OCI-LY1 (cell line): Measurements from ENCODE around the gene RGS7.

Experiments
- H2AFZ ChIP-seq: fragments of 200-600 bp; sonication (generic), shearing (Covaris generic); 2 replicates; pipeline ENCODE4 v1.6.0; 2014; ENCODE audit warnings: antibody characterized with exemption, mild to moderate bottlenecking, low read length
- H3F3A ChIP-seq: fragments of 200-600 bp; sonication (generic), shearing (Covaris generic); 2 replicates; pipeline ENCODE4 v1.6.0; 2014; ENCODE audit warnings: mild to moderate bottlenecking, antibody characterized with exemption, low read length, moderate library complexity; ENCODE audit not compliant: insufficient read depth
- H3K27ac ChIP-seq: fragments of 200-600 bp; sonication (generic); 2 replicates; pipeline ENCODE4 v1.5.1; 2014; ENCODE audit warnings: low read length, mixed run types, mild to moderate bottlenecking, low read depth; ENCODE audit not compliant: poor library complexity, severe bottlenecking
- H3K27me3 ChIP-seq: fragments of 200-600 bp; sonication (generic); 2 replicates; pipeline ENCODE4 v1.6.0; 2014; ENCODE audit warnings: antibody characterized with exemption, mild to moderate bottlenecking, low read length, moderate library complexity; ENCODE audit not compliant: insufficient read depth
- H3K36me3 ChIP-seq: fragments of 200-600 bp; sonication (generic); 2 replicates; pipeline ENCODE4 v1.6.1; 2014; ENCODE audit warnings: mild to moderate bottlenecking, antibody characterized with exemption, low read length, moderate library complexity, mixed read lengths; ENCODE audit not compliant: insufficient read depth
- H3K4me1 ChIP-seq: fragments of 200-600 bp; sonication (generic); 2 replicates; pipeline ENCODE4 v1.5.1; 2014; ENCODE audit warnings: mild to moderate bottlenecking, low read length, moderate library complexity; ENCODE audit not compliant: insufficient read depth, severe bottlenecking
- H3K4me2 ChIP-seq: fragments of 200-600 bp; sonication (generic), shearing (Covaris generic); 2 replicates; pipeline ENCODE4 v1.6.1; 2014; ENCODE audit warnings: low read length
- H3K4me3 ChIP-seq: fragments of 200-600 bp; sonication (generic); 2 replicates; pipeline ENCODE4 v1.5.1; 2014; ENCODE audit warnings: low read length, low read depth, mild to moderate bottlenecking, mixed read lengths; ENCODE audit not compliant: poor library complexity, severe bottlenecking
- H3K79me2 ChIP-seq: fragments of 200-600 bp; shearing (Covaris generic); 2 replicates; pipeline ENCODE4 v1.6.1; 2016; ENCODE audit warnings: mixed run types, low read length, mixed read lengths; ENCODE audit not compliant: insufficient read depth
- H3K9ac ChIP-seq: fragments of 200-600 bp; sonication (generic), shearing (Covaris generic); 2 replicates; pipeline ENCODE4 v1.6.1; 2014; ENCODE audit warnings: mild to moderate bottlenecking, low read length, mixed read lengths
- H3K9me2 ChIP-seq: fragments of 200-600 bp; sonication (generic), shearing (Covaris generic); 2 replicates; pipeline ENCODE4 v1.6.1; 2014; ENCODE audit warnings: low read depth, mild to moderate bottlenecking, low read length, mixed read lengths
- H3K9me3 ChIP-seq: fragments of 200-600 bp; shearing (Covaris generic); 2 replicates; pipeline ENCODE4 v1.6.1; 2014; ENCODE audit warnings: low read length, mixed read lengths
- H4K20me1 ChIP-seq: fragments of 200-600 bp; sonication (generic), shearing (Covaris generic); 2 replicates; pipeline ENCODE4 v1.6.0; 2016; ENCODE audit warnings: mild to moderate bottlenecking, low read length; ENCODE audit not compliant: insufficient read depth
- CTCF ChIP-seq: fragments of 200-600 bp; sonication (generic), shearing (Covaris generic); IDR thresholded peaks from 2 replicates; pipeline ENCODE4 v1.5.1; 2017; ENCODE audit warnings: mild to moderate bottlenecking, antibody characterized with exemption, low read length, moderate library complexity, mixed read lengths
- EZH2 ChIP-seq: fragments of 200-600 bp; sonication (generic), shearing (Covaris generic); IDR thresholded peaks from 2 replicates; pipeline ENCODE4 v1.8.0; 2017; ENCODE audit warnings: borderline replicate concordance, mixed run types, mild to moderate bottlenecking, antibody characterized with exemption, low read length, moderate library complexity, mixed read lengths

Gene RGS7

GRCh38 chr1:241311056-241311746 lies 45.8 kb downstream of the RGS7 start:
- no peak overlapping the region for H3K27ac ChIP-seq
- no peak for TF ChIP-seq EZH2
- TF ChIP-seq CTCF = no peak
- H2AFZ ChIP-seq = no peak overlapping the region
- no peaks in the 10 kb centered on the region for H4K20me1 ChIP-seq
- no peaks in the 10 kb centered on the region for H3K9me3 ChIP-seq
- no peaks in the 10 kb centered on the region for H3K79me2 ChIP-seq
- no peaks in the 10 kb centered on the region for H3K9me2 ChIP-seq
- H3K4me3 ChIP-seq = no peak overlapping the region
- no peaks in the 10 kb centered on the region for H3F3A ChIP-seq
- H3K4me2 ChIP-seq = no peak overlapping the region
- H3K4me1 ChIP-seq = no peaks in the 10 kb centered on the region
- no peaks in the 10 kb centered on the region for H3K36me3 ChIP-seq
- H3K27me3 ChIP-seq = no peaks in the 10 kb centered on the region
- H3K9ac ChIP-seq = no peak overlapping the region

DNA sequence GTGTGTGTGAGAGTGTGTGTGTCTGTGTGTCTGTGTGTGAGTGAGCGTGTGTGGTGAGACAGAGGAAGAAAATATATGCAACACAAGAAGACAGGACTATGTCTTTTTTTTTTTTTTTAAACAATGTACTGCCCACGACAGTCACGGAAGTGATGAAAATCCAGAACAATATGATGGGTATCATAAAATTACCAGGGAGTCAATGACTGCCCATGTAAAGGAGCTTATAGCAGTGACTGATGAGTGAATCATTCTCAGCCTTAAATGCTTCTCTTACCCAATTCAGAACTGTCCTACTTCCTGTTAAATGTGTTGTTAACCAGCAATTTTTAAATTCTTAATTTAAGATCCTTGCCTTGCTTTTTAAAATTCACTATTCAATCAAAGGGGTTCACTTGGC lies 46.6 kb downstream of the RGS7 start:
- no peak overlapping the region for H3K9ac ChIP-seq
- H3K27ac ChIP-seq = no peak overlapping the region
- H3K36me3 ChIP-seq = no peaks in the 10 kb centered on the region
- no peak overlapping the region for H3K4me2 ChIP-seq
- H3K27me3 ChIP-seq = no peaks in the 10 kb centered on the region
- TF ChIP-seq EZH2 (no peak), CTCF (no peak)
- no peak overlapping the region for H3K4me3 ChIP-seq
- H4K20me1 ChIP-seq = no peaks in the 10 kb centered on the region
- H3F3A ChIP-seq = no peaks in the 10 kb centered on the region
- no peak overlapping the region for H2AFZ ChIP-seq
- H3K79me2 ChIP-seq = no peaks in the 10 kb centered on the region
- H3K9me2 ChIP-seq = no peaks in the 10 kb centered on the region
- H3K9me3 ChIP-seq = no peaks in the 10 kb centered on the region
- no peaks in the 10 kb centered on the region for H3K4me1 ChIP-seq

GRCh38 chr1:241309651-241310050 lies 47.4 kb downstream of the RGS7 start:
- no peaks in the 10 kb centered on the region for H3K9me2 ChIP-seq
- H3K4me1 ChIP-seq = no peaks in the 10 kb centered on the region
- H3K79me2 ChIP-seq = no peaks in the 10 kb centered on the region
- H3K27ac ChIP-seq = no peak overlapping the region
- no peaks in the 10 kb centered on the region for H4K20me1 ChIP-seq
- H3K27me3 ChIP-seq = no peaks in the 10 kb centered on the region
- H2AFZ ChIP-seq = no peak overlapping the region
- H3K9ac ChIP-seq = no peak overlapping the region
- H3K4me3 ChIP-seq = no peak overlapping the region
- H3K4me2 ChIP-seq = no peak overlapping the region
- H3K36me3 ChIP-seq = no peaks in the 10 kb centered on the region
- no peak for TF ChIP-seq CTCF
- H3K9me3 ChIP-seq = no peaks in the 10 kb centered on the region
- no peaks in the 10 kb centered on the region for H3F3A ChIP-seq
